ENCODE data around the gene FHOD3. TPM values are rescaled to one million over a fixed set of nuclear protein-coding genes. Genes with fewer than 3 reads are reported as not detected.

FHOD3 gene
- polyA plus RNA-seq, 1 experiment, result 41.1 TPM

DNA sequence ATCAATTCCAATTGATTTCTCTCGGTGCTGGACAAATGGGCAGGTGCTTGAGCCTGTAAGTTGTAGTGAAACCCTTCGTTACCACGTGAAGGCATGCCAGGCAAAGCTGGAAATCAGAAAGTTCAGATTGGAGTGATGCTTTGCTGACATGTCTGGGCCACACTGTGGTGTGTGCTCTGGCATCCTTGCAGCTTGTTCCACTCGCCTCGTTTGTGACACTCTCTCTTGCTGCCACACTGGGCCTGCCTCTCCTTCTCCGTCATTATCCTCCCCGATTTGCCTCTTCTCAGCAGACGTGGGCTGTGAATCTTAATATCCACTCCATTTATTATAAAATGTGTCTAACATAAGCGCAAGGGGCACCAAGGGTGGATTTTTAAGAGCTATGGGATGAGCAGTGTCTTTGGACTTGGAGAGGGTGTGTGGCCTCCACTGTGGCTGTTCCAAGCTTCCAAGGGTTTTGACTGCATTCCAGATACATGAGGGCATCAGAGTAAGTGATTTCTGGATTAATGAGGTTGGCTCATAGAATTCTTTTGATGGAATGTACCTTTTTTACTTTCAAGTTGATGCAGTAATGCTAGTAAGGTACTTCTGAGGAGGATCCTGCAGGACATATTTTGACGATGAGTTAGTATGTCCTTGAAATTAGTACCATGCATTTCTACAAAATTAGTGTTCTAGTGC lies 292.5 kb downstream of the FHOD3 start:
- Histone ChIP-seq H3K27me3 (ENCODE audit: control insufficient read depth, insufficient read depth, low read length) (no peaks in the 10 kb centered on the region), H3K9me3 (ENCODE audit: control insufficient read depth, insufficient read depth, low read length) (no peaks in the 10 kb centered on the region), H3K27ac (ENCODE audit: low read depth, low read length) (no peak overlapping the region), H3K4me3 (ENCODE audit: low read depth, low read length) (no peak overlapping the region)
- ChIA-PET POLR2A (no interaction called here), CTCF (interaction anchor here (1.0 to 2.1 kb wide), 2 partner anchors 8 to 168 kb away, joined by 3 to 5 read pairs; no protein-coding TSS in a partner anchor)
- TF ChIP-seq, protein P1, sequence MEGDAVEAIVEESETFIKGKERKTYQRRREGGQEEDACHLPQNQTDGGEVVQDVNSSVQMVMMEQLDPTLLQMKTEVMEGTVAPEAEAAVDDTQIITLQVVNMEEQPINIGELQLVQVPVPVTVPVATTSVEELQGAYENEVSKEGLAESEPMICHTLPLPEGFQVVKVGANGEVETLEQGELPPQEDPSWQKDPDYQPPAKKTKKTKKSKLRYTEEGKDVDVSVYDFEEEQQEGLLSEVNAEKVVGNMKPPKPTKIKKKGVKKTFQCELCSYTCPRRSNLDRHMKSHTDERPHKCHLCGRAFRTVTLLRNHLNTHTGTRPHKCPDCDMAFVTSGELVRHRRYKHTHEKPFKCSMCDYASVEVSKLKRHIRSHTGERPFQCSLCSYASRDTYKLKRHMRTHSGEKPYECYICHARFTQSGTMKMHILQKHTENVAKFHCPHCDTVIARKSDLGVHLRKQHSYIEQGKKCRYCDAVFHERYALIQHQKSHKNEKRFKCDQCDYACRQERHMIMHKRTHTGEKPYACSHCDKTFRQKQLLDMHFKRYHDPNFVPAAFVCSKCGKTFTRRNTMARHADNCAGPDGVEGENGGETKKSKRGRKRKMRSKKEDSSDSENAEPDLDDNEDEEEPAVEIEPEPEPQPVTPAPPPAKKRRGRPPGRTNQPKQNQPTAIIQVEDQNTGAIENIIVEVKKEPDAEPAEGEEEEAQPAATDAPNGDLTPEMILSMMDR (IDR thresholded peaks at IDR 0.05; ENCODE audit: low read depth, low read length), result no peak
- no peak for DNase-seq (ENCODE audit: low read depth, low spot score)

DNA sequence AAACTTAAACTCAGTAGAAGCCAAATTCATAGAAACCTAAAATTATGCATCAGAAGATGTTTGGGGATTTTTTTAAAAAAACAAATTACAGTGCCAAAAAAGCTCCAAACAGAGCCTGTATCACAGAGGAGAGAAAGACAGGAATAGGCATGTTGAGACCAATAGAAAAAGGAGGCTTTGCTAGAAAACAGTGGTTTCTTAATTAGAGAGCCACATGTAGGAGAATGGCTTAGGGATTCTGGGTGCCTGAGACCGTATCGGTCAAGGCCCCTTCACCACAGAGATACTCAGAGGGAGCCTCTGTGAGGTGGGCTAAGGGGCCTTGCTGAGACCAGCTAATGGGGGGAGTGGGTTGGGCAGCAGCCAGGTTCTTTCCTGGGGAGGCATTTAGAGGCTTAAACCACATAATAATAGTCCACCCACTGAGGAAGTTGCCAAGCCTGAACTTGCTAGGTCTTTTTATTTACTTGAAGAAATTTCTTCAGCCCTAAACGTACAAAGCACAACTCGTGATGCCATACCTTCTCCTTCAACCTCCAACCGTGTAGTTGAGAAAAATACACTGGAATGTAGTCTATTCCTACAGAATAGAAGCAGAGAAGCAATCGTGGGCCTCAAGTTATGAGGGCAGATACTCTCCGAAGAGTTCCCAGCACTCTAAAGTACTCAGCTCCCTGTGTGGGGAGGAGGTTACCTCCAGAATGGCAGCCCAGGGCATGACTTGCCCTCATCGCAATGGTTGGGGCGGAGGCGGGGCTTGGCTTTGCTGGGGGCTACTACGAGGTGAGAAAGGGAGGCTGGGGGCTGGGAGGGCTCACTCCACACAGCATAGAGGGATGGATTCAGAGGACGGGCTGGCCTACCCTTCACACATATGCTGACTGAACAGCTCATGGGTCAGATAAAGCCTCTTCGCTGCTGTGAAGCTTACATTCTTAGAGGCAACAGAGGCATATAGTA lies 293.4 kb downstream of the FHOD3 start:
- TF ChIP-seq, protein P1 (IDR thresholded peaks at IDR 0.05; ENCODE audit: low read depth, low read length), result no peak
- H3K27ac ChIP-seq (ENCODE audit: low read depth, low read length), result no peak overlapping the region
- ChIA-PET POLR2A (no interaction called here), CTCF (no interaction called here)
- no peaks in the 10 kb centered on the region for H3K27me3 ChIP-seq (ENCODE audit: control insufficient read depth, insufficient read depth, low read length)
- H3K9me3 ChIP-seq (ENCODE audit: control insufficient read depth, insufficient read depth, low read length), result no peaks in the 10 kb centered on the region
- no peak overlapping the region for H3K4me3 ChIP-seq (ENCODE audit: low read depth, low read length)
- no peak for DNase-seq (ENCODE audit: low read depth, low spot score)

DNA sequence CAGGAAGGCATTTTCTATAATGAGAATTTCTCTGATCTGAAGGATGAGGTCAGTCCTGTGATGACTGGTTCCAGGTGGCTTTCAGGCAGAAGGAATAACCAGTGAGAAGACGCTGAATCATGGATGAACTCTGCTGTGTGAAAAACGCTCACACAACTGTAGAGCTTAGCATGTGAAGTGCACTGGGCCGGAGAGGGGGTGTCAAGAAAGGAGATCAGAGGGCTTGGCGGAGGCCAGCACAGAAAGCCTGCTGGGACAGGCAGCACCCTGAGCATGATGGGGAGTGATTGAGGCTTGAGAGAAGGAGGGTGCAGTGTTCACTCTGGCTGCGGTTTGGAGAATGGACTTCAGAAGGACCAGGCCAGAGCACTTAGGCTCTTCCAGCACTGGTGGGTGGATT lies 294.8 kb downstream of the FHOD3 start:
- ChIA-PET POLR2A (no interaction called here), CTCF (no interaction called here)
- Histone ChIP-seq H3K9me3 (ENCODE audit: control insufficient read depth, insufficient read depth, low read length) (no peaks in the 10 kb centered on the region), H3K27me3 (ENCODE audit: control insufficient read depth, insufficient read depth, low read length) (no peaks in the 10 kb centered on the region), H3K27ac (ENCODE audit: low read depth, low read length) (no peak overlapping the region), H3K4me3 (ENCODE audit: low read depth, low read length) (no peak overlapping the region)
- no peak for DNase-seq (ENCODE audit: low read depth, low spot score)
- TF ChIP-seq, protein P1 (IDR thresholded peaks at IDR 0.05; ENCODE audit: low read depth, low read length), result no peak

DNA sequence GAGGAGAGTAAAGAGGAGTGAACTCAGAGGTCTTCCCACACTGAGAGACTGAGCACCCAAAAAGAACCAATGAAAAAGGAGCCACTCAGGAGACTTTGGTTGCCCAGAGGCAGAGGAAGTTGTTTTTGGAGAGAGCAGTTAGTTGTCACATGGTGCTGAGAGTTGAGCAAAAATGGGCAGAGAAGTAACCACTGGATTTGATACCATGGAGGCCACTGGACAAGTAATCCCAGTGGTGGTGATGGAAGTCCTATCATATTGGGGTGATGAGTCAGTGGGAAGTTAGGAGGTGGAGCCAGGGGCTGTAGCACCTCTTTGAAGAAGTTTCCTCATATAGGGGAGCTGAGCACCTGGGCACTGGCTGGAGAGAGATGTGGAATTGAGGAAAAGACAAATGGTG lies 295.5 kb downstream of the FHOD3 start:
- POLR2A ChIA-PET, result no interaction called here
- TF ChIP-seq, protein P1 (IDR thresholded peaks at IDR 0.05; ENCODE audit: low read depth, low read length), result no peak
- H3K4me3 ChIP-seq (ENCODE audit: low read depth, low read length), result no peak overlapping the region
- H3K27ac ChIP-seq (ENCODE audit: low read depth, low read length), result no peak overlapping the region
- no peaks in the 10 kb centered on the region for H3K9me3 ChIP-seq (ENCODE audit: control insufficient read depth, insufficient read depth, low read length)
- no peaks in the 10 kb centered on the region for H3K27me3 ChIP-seq (ENCODE audit: control insufficient read depth, insufficient read depth, low read length)
- no peak for DNase-seq (ENCODE audit: low read depth, low spot score)
- CTCF ChIA-PET, result no interaction called here

DNA sequence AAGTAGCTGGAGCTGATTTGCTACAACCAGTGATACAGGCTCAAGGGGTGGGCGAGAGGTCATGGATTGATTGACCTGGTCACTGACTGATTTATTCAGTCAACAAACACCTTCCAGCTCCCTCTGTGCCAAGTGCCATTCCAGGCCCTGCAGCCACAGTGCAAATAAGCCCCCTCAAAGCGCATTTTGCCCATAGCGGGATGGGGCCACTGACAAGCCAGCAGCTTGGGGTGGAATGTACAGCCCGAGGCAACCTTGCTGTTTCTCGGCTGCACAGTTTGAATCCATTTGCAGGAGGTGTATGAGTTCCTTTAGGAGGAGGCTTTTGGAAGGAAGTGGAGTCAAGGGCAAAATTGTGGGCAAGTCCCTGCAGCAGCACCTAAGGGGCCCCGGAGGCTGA lies 296.1 kb downstream of the FHOD3 start:
- TF ChIP-seq, protein P1 (IDR thresholded peaks at IDR 0.05; ENCODE audit: low read depth, low read length), result no peak
- CTCF ChIA-PET, result no interaction called here
- POLR2A ChIA-PET, result no interaction called here
- Histone ChIP-seq H3K27me3 (ENCODE audit: control insufficient read depth, insufficient read depth, low read length) (no peaks in the 10 kb centered on the region), H3K27ac (ENCODE audit: low read depth, low read length) (no peak overlapping the region), H3K9me3 (ENCODE audit: control insufficient read depth, insufficient read depth, low read length) (no peaks in the 10 kb centered on the region), H3K4me3 (ENCODE audit: low read depth, low read length) (no peak overlapping the region)
- DNase-seq (ENCODE audit: low read depth, low spot score), result no peak

Data from AG04450 (cell line).